DND-41 (cell line): ENCODE results near the gene BCAP29.

Experiments
- CTCF ChIP-seq: IDR thresholded peaks from 2 replicates; pipeline ENCODE4 v1.5.1; 2012; ENCODE audit warnings: borderline replicate concordance, low read length, moderate library complexity, mild to moderate bottlenecking; ENCODE audit not compliant: poor library complexity, severe bottlenecking; ENCODE audit errors: extremely low read depth
- EZH2 ChIP-seq: IDR thresholded peaks from 3 replicates; pipeline ENCODE4 v1.6.1; 2012; ENCODE audit warnings: borderline replicate concordance, low read depth, mild to moderate bottlenecking, moderate library complexity, low read length, inconsistent platforms; ENCODE audit not compliant: severe bottlenecking

DNA sequence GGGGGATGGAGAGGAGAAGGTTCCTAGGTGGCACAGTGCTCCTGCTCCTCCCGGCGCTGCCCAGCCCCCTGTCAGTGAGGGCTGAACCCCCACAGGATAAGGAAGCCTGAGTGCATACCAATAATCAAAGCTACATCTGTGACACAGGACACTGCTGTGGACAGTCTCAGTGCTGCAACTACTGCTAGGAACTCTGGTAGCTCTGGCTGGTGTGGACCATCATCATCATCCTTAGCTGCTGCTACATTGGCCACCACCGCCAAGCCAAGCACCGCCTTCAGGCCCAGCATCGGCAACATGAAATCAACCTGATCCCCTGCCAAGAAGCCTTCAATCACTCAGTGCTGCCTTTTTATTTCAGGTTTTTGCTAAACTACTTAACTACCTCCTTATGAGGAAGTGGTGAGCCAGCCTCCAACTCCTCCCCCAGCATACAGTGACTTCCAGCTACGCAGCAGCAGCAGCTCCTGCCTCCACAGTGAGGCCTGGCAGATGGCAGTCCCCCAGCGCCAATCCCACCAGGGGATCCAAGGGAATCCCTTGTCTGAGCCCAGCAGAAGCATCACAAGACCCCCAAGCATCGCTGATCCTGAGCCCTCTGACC lies 48.5 kb downstream of the BCAP29 start:
- no peak for TF ChIP-seq CTCF
- TF ChIP-seq EZH2, result no peak
